ENCODE measurements around the gene CDK5. TPM values are rescaled to one million over a fixed set of nuclear protein-coding genes. Genes with fewer than 3 reads are reported as not detected.
"Not testable (repeated sequence)": the region's sequence is repeated elsewhere in the genome, so short reads cannot be mapped to it uniquely, and the experiment has no call there.

The CDK5 gene
- total RNA-seq, 1 experiment from 2014 or later, result 19.8 TPM

DNA sequence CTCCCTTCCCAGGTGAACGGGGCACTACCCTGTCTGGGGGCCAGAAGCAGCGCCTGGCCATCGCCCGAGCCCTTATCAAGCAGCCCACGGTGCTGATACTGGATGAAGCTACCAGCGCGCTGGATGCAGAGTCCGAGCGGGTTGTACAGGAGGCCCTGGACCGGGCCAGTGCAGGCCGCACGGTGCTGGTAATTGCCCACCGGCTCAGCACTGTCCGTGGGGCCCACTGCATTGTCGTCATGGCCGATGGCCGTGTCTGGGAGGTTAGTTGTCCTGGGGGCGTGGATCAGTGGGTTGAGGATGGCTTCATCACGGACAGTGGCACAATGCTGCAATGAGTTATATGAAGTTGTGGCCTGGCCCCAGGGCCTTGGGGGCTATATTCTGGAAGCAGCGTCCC is 13.7 kb downstream of the CDK5 start:
- BruUV-seq (replicated peaks), result no TSS peak
- intact Hi-C loops (cut with micrococcal nuclease), result no loop called here
- Histone ChIP-seq H3K27me3 (ENCODE audit: insufficient read depth, low read length) (no peaks in the 10 kb centered on the region), H3K9me2 (ENCODE audit: insufficient read depth) (no peaks in the 10 kb centered on the region), H3K9ac (ENCODE audit: low read length) (no peak overlapping the region), H4K20me1 (ENCODE audit: insufficient read depth) (no peaks in the 10 kb centered on the region), H2AFZ (ENCODE audit: low read depth, low read length, poor library complexity, severe bottlenecking) (no peak overlapping the region), H3K79me2 (ENCODE audit: insufficient read depth, low read length) (no peaks in the 10 kb centered on the region), H3K4me3 (replicated peaks in 1 of 2; ENCODE audit: low read depth in 1 of 2, low read length in 2 of 2) (no peak overlapping the region), H3K27ac (ENCODE audit: low read depth, low read length) (no peak overlapping the region), H3K36me3 (ENCODE audit: control insufficient read depth in 1 of 2, insufficient read depth in 2 of 2, low read length in 2 of 2) (no peaks in the 10 kb centered on the region), H3K9me3 (ENCODE audit: control insufficient read depth in 1 of 2, insufficient read depth in 1 of 2, low read depth in 1 of 2, low read length in 2 of 2) (no peaks in the 10 kb centered on the region), H3K4me2 (ENCODE audit: low read length) (no peak overlapping the region), H3K4me1 (ENCODE audit: control insufficient read depth in 1 of 2, insufficient read depth in 2 of 2, low read length in 2 of 2) (peaks cover 11 to 12% of the 10 kb centered on the region in 2 experiments)
- ChIA-PET RAD21 (ENCODE audit: low non-redundant PET in 1 of 2, low total read pairs in 2 of 2, uncharacterized antibody in 2 of 2, unreplicated experiment in 2 of 2) (no interaction called here), POLR2A (no interaction called here), CTCF (no interaction called here)
- ATAC-seq, result no peak
- TF ChIP-seq CBX3 (IDR thresholded peaks at IDR 0.05; ENCODE audit: low read depth) (no peak), SRF (IDR thresholded peaks at IDR 0.05; ENCODE audit: low read depth) (no peak), ZFX (IDR thresholded peaks at IDR 0.05) (no peak), FOSL1 (IDR thresholded peaks at IDR 0.05; ENCODE audit: low read depth) (no peak), SIN3A (IDR thresholded peaks at IDR 0.05; ENCODE audit: low read depth) (no peak), TCF7L2 (IDR thresholded peaks at IDR 0.05; ENCODE audit: borderline replicate concordance, extremely low read depth, insufficient read depth, insufficient read length) (no peak), EGR1 (IDR thresholded peaks at IDR 0.05; ENCODE audit: low read depth) (no peak), POLR2A (IDR thresholded peaks at IDR 0.05; ENCODE audit: borderline replicate concordance, extremely low read depth, insufficient read depth, insufficient read length) (no peak), SP1 (IDR thresholded peaks at IDR 0.05; ENCODE audit: low read depth) (no peak), EZH2 (IDR thresholded peaks at IDR 0.05) (no peak), ELF1 (IDR thresholded peaks at IDR 0.05; ENCODE audit: borderline replicate concordance, low read depth) (no peak), ZNF274 (IDR thresholded peaks at IDR 0.05; ENCODE audit: low read depth, low read length) (no peak), CEBPB (IDR thresholded peaks at IDR 0.05; ENCODE audit: low read depth) (no peak), YY1 (IDR thresholded peaks at IDR 0.05; ENCODE audit: extremely low read depth, insufficient replicate concordance, low read depth, low read length) (no peak), JUND (IDR thresholded peaks at IDR 0.05) (no peak)
- TF ChIP-seq, protein P1, sequence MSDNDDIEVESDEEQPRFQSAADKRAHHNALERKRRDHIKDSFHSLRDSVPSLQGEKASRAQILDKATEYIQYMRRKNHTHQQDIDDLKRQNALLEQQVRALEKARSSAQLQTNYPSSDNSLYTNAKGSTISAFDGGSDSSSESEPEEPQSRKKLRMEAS (IDR thresholded peaks at IDR 0.05), result no peak
- TF ChIP-seq, protein P2, sequence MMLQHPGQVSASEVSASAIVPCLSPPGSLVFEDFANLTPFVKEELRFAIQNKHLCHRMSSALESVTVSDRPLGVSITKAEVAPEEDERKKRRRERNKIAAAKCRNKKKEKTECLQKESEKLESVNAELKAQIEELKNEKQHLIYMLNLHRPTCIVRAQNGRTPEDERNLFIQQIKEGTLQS (IDR thresholded peaks at IDR 0.05), result no peak
- TF ChIP-seq, protein P3, sequence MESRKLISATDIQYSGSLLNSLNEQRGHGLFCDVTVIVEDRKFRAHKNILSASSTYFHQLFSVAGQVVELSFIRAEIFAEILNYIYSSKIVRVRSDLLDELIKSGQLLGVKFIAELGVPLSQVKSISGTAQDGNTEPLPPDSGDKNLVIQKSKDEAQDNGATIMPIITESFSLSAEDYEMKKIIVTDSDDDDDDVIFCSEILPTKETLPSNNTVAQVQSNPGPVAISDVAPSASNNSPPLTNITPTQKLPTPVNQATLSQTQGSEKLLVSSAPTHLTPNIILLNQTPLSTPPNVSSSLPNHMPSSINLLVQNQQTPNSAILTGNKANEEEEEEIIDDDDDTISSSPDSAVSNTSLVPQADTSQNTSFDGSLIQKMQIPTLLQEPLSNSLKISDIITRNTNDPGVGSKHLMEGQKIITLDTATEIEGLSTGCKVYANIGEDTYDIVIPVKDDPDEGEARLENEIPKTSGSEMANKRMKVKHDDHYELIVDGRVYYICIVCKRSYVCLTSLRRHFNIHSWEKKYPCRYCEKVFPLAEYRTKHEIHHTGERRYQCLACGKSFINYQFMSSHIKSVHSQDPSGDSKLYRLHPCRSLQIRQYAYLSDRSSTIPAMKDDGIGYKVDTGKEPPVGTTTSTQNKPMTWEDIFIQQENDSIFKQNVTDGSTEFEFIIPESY (IDR thresholded peaks at IDR 0.05; ENCODE audit: extremely low read depth, insufficient replicate concordance, low read length), result no peak
- TF ChIP-seq, protein P4, sequence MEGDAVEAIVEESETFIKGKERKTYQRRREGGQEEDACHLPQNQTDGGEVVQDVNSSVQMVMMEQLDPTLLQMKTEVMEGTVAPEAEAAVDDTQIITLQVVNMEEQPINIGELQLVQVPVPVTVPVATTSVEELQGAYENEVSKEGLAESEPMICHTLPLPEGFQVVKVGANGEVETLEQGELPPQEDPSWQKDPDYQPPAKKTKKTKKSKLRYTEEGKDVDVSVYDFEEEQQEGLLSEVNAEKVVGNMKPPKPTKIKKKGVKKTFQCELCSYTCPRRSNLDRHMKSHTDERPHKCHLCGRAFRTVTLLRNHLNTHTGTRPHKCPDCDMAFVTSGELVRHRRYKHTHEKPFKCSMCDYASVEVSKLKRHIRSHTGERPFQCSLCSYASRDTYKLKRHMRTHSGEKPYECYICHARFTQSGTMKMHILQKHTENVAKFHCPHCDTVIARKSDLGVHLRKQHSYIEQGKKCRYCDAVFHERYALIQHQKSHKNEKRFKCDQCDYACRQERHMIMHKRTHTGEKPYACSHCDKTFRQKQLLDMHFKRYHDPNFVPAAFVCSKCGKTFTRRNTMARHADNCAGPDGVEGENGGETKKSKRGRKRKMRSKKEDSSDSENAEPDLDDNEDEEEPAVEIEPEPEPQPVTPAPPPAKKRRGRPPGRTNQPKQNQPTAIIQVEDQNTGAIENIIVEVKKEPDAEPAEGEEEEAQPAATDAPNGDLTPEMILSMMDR (IDR thresholded peaks at IDR 0.05 in 2 of 3, conservative IDR thresholded peaks at IDR 0.05 in 1 of 3; ENCODE audit: borderline replicate concordance in 1 of 3, insufficient read depth in 1 of 3, low read depth in 2 of 3, low read length in 2 of 3), result no peak
- no peak for DNase-seq (ENCODE audit: low read depth, low spot score)

DNA sequence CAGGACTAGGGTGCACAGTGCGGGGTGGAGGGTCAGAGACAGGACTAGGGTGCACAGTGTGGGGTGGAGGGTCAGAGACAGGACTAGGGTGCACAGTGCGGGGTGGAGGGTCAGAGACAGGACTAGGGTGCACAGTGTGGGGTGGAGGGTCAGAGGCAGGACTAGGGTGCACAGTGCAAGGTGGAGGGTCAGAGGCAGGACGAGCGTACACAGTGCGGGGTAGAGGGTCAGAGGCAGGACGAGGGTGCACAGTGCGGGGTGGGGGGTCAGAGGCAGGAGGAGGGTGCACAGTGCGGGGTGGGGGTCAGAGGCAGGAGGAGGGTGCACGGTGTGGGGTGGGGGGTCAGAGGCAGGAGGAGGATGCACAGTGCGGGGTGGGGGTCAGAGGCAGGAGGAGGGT is 14.2 kb downstream of the CDK5 start:
- H3K9me2 ChIP-seq (ENCODE audit: insufficient read depth); RAD21 ChIA-PET (ENCODE audit: low non-redundant PET in 1 of 2, low total read pairs in 2 of 2, uncharacterized antibody in 2 of 2, unreplicated experiment in 2 of 2); BruUV-seq (replicated peaks); H3K27me3 ChIP-seq (ENCODE audit: insufficient read depth, low read length); ATAC-seq; H3K79me2 ChIP-seq (ENCODE audit: insufficient read depth, low read length); intact Hi-C loops (cut with micrococcal nuclease); H3K4me3 ChIP-seq (replicated peaks in 1 of 2; ENCODE audit: low read depth in 1 of 2, low read length in 2 of 2); H4K20me1 ChIP-seq (ENCODE audit: insufficient read depth); POLR2A ChIA-PET; H3K9me3 ChIP-seq (ENCODE audit: control insufficient read depth in 1 of 2, insufficient read depth in 1 of 2, low read depth in 1 of 2, low read length in 2 of 2); H3K4me2 ChIP-seq (ENCODE audit: low read length); CTCF ChIA-PET; DNase-seq (ENCODE audit: low read depth, low spot score); H2AFZ ChIP-seq (ENCODE audit: low read depth, low read length, poor library complexity, severe bottlenecking); H3K27ac ChIP-seq (ENCODE audit: low read depth, low read length); H3K9ac ChIP-seq (ENCODE audit: low read length); H3K36me3 ChIP-seq (ENCODE audit: control insufficient read depth in 1 of 2, insufficient read depth in 2 of 2, low read length in 2 of 2): not testable (repeated sequence)
- peaks cover 16 to 18% of the 10 kb centered on the region in 2 experiments for H3K4me1 ChIP-seq (ENCODE audit: control insufficient read depth in 1 of 2, insufficient read depth in 2 of 2, low read length in 2 of 2)

Data from HCT116 (cell line).